RWPE1 (cell line): Measurements from ENCODE around the gene STARD13.

Experiments used
- CTCF ChIA-PET: fragments of 350-600 bp; sonication (Branson Sonifier 250); formaldehyde crosslinking; extraction: SDS; loops from one replicate; lab custom pipeline; 2021; lab: Yijun Ruan, JAX
- POLR2A ChIA-PET: fragments of 400-600 bp; formaldehyde crosslinking; extraction: SDS; loops from one replicate; lab custom pipeline; 2020; ENCODE audit warnings: antibody characterized with exemption; ENCODE audit not compliant: low non-redundant PET; lab: Yijun Ruan, JAX
- DNase-seq: peaks from one replicate; pipeline ENCODE4 v3.0.0; 2012; ENCODE audit warnings: low spot score
- H3K27ac ChIP-seq: fragments of 450-650 bp; 2 replicates; pipeline ENCODE4 v1.5.1; 2017
- CTCF ChIP-seq: fragments of 450-650 bp; conservative IDR thresholded peaks from 2 replicates; pipeline ENCODE4 v1.5.1; 2017; ENCODE audit warnings: low read depth, mild to moderate bottlenecking

The STARD13 gene

GRCh38 chr13:33326246-33326645, 40.7 kb upstream of the STARD13 start:
- DNase-seq = no peak
- no peak for TF ChIP-seq CTCF
- ChIA-PET CTCF (interaction anchor here (0.7 kb wide), 1 partner anchor 97 kb away, joined by 3 read pairs; no protein-coding TSS in a partner anchor), POLR2A (no interaction called here)
- no peak overlapping the region for H3K27ac ChIP-seq

GRCh38 chr13:33323801-33324510, 38.4 kb upstream of the STARD13 start:
- POLR2A ChIA-PET = no interaction called here
- H3K27ac ChIP-seq = no peak overlapping the region
- DNase-seq = no peak
- CTCF ChIA-PET = interaction anchor here (0.7 kb wide), 1 partner anchor 179 kb away, joined by 3 read pairs; no protein-coding TSS in a partner anchor
- TF ChIP-seq CTCF = no peak

- ChIA-PET POLR2A (no interaction called here), CTCF (no interaction called here)
- no peak for DNase-seq
- H3K27ac ChIP-seq = no peak overlapping the region
- no peak for TF ChIP-seq CTCF
Measured at GRCh38 chr13:33322965-33323668, 37.6 kb upstream of the STARD13 start.

GRCh38 chr13:33322543-33322809, 36.9 kb upstream of the STARD13 start:
- DNase-seq = no peak
- POLR2A ChIA-PET = no interaction called here
- H3K27ac ChIP-seq = no peak overlapping the region
- CTCF ChIA-PET = no interaction called here
- TF ChIP-seq CTCF = no peak

GRCh38 chr13:33321686-33322542, 36.4 kb upstream of the STARD13 start:
- ChIA-PET CTCF (no interaction called here), POLR2A (no interaction called here)
- H3K27ac ChIP-seq = no peak overlapping the region
- no peak for TF ChIP-seq CTCF
- DNase-seq = no peak

- TF ChIP-seq CTCF = no peak
- POLR2A ChIA-PET = no interaction called here
- DNase-seq = no peak
- CTCF ChIA-PET = no interaction called here
- no peak overlapping the region for H3K27ac ChIP-seq
Measured at GRCh38 chr13:33319859-33320258, 34.3 kb upstream of the STARD13 start.
